ENCODE results near the gene FOXO1.

Gene FOXO1

DNA sequence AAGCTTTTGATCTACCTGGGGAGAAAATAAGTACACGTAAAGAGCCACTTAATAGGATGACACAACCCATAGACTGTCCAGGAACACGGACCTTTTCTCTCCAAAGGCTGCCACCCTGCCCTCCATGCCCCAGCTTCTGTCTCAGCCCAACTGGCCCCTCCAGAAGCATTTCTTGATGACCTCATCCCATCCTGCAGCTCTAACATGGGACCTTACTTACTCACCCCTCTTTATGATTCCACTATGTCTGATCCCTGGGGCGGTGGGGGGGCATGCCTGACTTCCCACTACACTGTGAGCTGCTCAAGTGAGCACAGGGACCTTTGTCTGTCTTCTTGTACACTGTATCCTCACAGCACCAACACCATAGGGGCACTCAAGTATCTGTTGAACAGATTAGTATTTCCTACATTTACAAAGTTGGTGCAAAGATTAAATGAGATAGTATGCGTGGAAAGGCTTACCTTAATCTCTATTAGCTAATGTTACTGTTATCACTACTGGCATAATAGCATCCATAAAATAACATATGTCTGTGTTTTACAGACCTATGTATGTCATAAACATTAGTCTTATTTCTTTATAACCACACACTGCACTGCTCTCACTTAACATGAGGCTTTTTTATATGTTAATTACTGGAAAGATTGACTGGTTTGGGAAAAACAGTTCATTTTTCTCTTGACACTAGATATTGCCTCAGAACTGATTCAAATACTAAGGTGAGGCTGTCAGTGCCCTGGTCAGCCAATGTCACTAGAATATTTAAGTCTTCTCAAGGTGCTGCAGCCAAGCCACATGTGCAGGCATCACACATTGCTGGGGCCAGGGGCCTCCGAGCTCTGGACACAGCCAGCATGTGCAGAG is 100.9 kb downstream of the FOXO1 start:
- no peak overlapping the region for H3K4me3 ChIP-seq (ENCODE audit: insufficient read length, low read depth)
- H3K36me3 ChIP-seq (ENCODE audit: insufficient read depth, insufficient read length, low read length): no peaks in the 10 kb centered on the region
- TF ChIP-seq SUZ12 (IDR thresholded peaks at IDR 0.05; ENCODE audit: extremely low read depth, insufficient read depth, insufficient read length) (no peak), ZNF274 (IDR thresholded peaks at IDR 0.05; ENCODE audit: low read depth, low read length) (no peak), YY1 (IDR thresholded peaks at IDR 0.05; ENCODE audit: insufficient read depth, insufficient read length) (no peak)
- no peaks in the 10 kb centered on the region for H3K27me3 ChIP-seq (ENCODE audit: insufficient read depth, insufficient read length)
- H3K9ac ChIP-seq (ENCODE audit: insufficient read length, low read depth): no peak overlapping the region
- no peaks in the 10 kb centered on the region for H3K4me1 ChIP-seq (ENCODE audit: insufficient read depth, insufficient read length)
- DNase-seq (ENCODE audit: low read depth, low spot score): no peak
- H3K9me3 ChIP-seq (ENCODE audit: insufficient read depth, low read length): no peaks in the 10 kb centered on the region

DNA sequence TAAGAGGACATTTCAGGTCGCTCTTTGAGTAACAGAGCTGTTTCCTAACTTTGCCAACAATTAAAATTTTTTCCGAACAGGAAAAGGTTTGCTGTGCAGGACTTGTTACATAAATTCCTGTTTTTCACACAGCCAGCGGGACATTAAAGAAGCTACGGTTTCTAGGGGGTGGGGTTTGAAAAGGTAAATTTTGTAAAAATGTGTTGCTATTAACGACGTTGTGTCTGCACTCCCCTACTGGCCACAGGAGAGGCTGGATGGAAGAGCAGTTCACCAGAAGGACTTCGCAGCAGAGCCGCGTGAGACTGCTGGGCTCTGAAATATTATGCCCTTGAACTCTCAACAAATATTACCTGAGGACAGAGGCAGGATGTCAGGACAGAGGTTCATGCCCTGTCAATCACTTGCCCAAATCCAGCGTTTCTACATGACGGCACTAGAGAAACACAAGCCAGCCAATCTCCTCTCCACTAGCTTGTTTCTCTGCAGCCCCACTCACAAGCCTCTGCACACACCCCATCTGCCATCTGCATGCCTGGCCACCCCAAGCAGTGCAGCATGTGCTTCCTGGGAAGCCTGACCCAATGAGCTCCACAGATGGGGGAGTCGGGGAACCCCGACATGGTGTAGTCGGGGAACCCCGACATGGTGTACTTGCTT is 102.0 kb downstream of the FOXO1 start:
- H3K9ac ChIP-seq (ENCODE audit: insufficient read length, low read depth): no peak overlapping the region
- no peak for DNase-seq (ENCODE audit: low read depth, low spot score)

GRCh38 chr13:40563350-40564125 is 102.9 kb downstream of the FOXO1 start:
- no peak for TF ChIP-seq YY1 (IDR thresholded peaks at IDR 0.05; ENCODE audit: insufficient read depth, insufficient read length)
- no peak for TF ChIP-seq ZNF274 (IDR thresholded peaks at IDR 0.05; ENCODE audit: low read depth, low read length)
- no peak for TF ChIP-seq SUZ12 (IDR thresholded peaks at IDR 0.05; ENCODE audit: extremely low read depth, insufficient read depth, insufficient read length)
- Histone ChIP-seq H3K4me1 (ENCODE audit: insufficient read depth, insufficient read length) (no peaks in the 10 kb centered on the region), H3K9ac (ENCODE audit: insufficient read length, low read depth) (no peak overlapping the region), H3K4me3 (ENCODE audit: insufficient read length, low read depth) (no peak overlapping the region), H3K9me3 (ENCODE audit: insufficient read depth, low read length) (no peaks in the 10 kb centered on the region), H3K27me3 (ENCODE audit: insufficient read depth, insufficient read length) (no peaks in the 10 kb centered on the region), H3K36me3 (ENCODE audit: insufficient read depth, insufficient read length, low read length) (peaks cover 12% of the 10 kb centered on the region)
- DNase-seq (ENCODE audit: low read depth, low spot score): no peak

More for the DNA sequence above, 102.0 kb downstream of the FOXO1 start:
- H3K4me1 ChIP-seq (ENCODE audit: insufficient read depth, insufficient read length): no peaks in the 10 kb centered on the region
- H3K27me3 ChIP-seq (ENCODE audit: insufficient read depth, insufficient read length): no peaks in the 10 kb centered on the region
- no peak for TF ChIP-seq YY1 (IDR thresholded peaks at IDR 0.05; ENCODE audit: insufficient read depth, insufficient read length)
- TF ChIP-seq ZNF274 (IDR thresholded peaks at IDR 0.05; ENCODE audit: low read depth, low read length): no peak
- no peak for TF ChIP-seq SUZ12 (IDR thresholded peaks at IDR 0.05; ENCODE audit: extremely low read depth, insufficient read depth, insufficient read length)
- H3K36me3 ChIP-seq (ENCODE audit: insufficient read depth, insufficient read length, low read length): peaks cover 10% of the 10 kb centered on the region
- H3K9me3 ChIP-seq (ENCODE audit: insufficient read depth, low read length): no peaks in the 10 kb centered on the region
- no peak overlapping the region for H3K4me3 ChIP-seq (ENCODE audit: insufficient read length, low read depth)

DNA sequence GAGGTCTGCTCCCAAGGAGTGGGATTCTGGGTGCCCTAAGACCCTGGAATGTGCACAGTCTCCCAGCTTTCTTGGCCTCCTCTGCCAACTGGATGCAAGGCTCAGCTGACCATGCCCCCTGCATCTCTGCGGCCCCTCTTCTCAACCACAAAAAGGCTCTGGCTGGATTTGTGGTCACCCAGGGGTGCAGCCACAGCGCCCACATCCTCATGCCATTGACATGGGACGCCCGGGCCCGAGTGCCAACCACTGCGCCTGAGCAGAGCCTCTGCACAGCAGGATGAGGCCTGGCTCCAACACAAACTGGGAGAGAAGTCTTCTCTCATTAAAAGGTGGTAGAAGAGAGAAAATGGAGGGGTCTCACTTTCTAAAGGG is 103.5 kb downstream of the FOXO1 start:
- H3K9me3 ChIP-seq (ENCODE audit: insufficient read depth, low read length): no peaks in the 10 kb centered on the region
- H3K36me3 ChIP-seq (ENCODE audit: insufficient read depth, insufficient read length, low read length): peaks cover 12% of the 10 kb centered on the region
- no peak for DNase-seq (ENCODE audit: low read depth, low spot score)
- no peaks in the 10 kb centered on the region for H3K4me1 ChIP-seq (ENCODE audit: insufficient read depth, insufficient read length)
- H3K4me3 ChIP-seq (ENCODE audit: insufficient read length, low read depth): no peak overlapping the region
- no peak overlapping the region for H3K9ac ChIP-seq (ENCODE audit: insufficient read length, low read depth)
- no peak for TF ChIP-seq YY1 (IDR thresholded peaks at IDR 0.05; ENCODE audit: insufficient read depth, insufficient read length)
- no peak for TF ChIP-seq SUZ12 (IDR thresholded peaks at IDR 0.05; ENCODE audit: extremely low read depth, insufficient read depth, insufficient read length)
- TF ChIP-seq ZNF274 (IDR thresholded peaks at IDR 0.05; ENCODE audit: low read depth, low read length): no peak
- no peaks in the 10 kb centered on the region for H3K27me3 ChIP-seq (ENCODE audit: insufficient read depth, insufficient read length)

- DNase-seq (ENCODE audit: low read depth, low spot score): no peak
- H3K4me1 ChIP-seq (ENCODE audit: insufficient read depth, insufficient read length): no peaks in the 10 kb centered on the region
- no peaks in the 10 kb centered on the region for H3K27me3 ChIP-seq (ENCODE audit: insufficient read depth, insufficient read length)
- no peaks in the 10 kb centered on the region for H3K9me3 ChIP-seq (ENCODE audit: insufficient read depth, low read length)
- no peak overlapping the region for H3K9ac ChIP-seq (ENCODE audit: insufficient read length, low read depth)
- no peak for TF ChIP-seq SUZ12 (IDR thresholded peaks at IDR 0.05; ENCODE audit: extremely low read depth, insufficient read depth, insufficient read length)
- no peak for TF ChIP-seq YY1 (IDR thresholded peaks at IDR 0.05; ENCODE audit: insufficient read depth, insufficient read length)
- no peak for TF ChIP-seq ZNF274 (IDR thresholded peaks at IDR 0.05; ENCODE audit: low read depth, low read length)
- H3K36me3 ChIP-seq (ENCODE audit: insufficient read depth, insufficient read length, low read length): peaks cover 12% of the 10 kb centered on the region
- H3K4me3 ChIP-seq (ENCODE audit: insufficient read length, low read depth): no peak overlapping the region
Observed at GRCh38 chr13:40559915-40560314, 106.5 kb downstream of the FOXO1 start.

DNA sequence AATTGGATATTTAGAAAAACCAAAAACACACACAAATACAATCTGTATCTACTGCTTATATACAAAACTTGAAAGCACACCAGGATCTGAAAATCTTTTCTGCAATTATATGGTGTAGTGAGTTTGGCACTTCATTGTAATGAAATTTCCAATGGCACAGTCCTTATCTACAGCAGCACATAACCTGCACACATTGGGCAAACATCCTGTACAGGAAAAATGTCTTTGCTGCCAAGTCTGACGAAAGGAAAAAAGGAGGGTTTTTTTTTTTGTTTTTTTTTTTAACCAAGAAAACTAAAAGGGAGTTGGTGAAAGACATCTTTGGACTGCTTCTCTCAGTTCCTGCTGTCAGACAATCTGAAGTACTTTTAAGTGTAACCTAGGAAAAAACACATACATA is 107.8 kb downstream of the FOXO1 start:
- no peak for DNase-seq (ENCODE audit: low read depth, low spot score)
- Histone ChIP-seq H3K36me3 (ENCODE audit: insufficient read depth, insufficient read length, low read length) (peaks cover 12% of the 10 kb centered on the region), H3K27me3 (ENCODE audit: insufficient read depth, insufficient read length) (no peaks in the 10 kb centered on the region), H3K4me1 (ENCODE audit: insufficient read depth, insufficient read length) (no peaks in the 10 kb centered on the region), H3K4me3 (ENCODE audit: insufficient read length, low read depth) (no peak overlapping the region), H3K9me3 (ENCODE audit: insufficient read depth, low read length) (no peaks in the 10 kb centered on the region), H3K9ac (ENCODE audit: insufficient read length, low read depth) (no peak overlapping the region)
- TF ChIP-seq SUZ12 (IDR thresholded peaks at IDR 0.05; ENCODE audit: extremely low read depth, insufficient read depth, insufficient read length): no peak
- TF ChIP-seq YY1 (IDR thresholded peaks at IDR 0.05; ENCODE audit: insufficient read depth, insufficient read length): no peak
- TF ChIP-seq ZNF274 (IDR thresholded peaks at IDR 0.05; ENCODE audit: low read depth, low read length): no peak
